ENCODE data around the gene GORASP1. TPM values are rescaled to one million over a fixed set of nuclear protein-coding genes. Genes with fewer than 3 reads are reported as not detected.

The GORASP1 gene
- polyA plus RNA-seq, 3 donors: 60.8 to 73.9 (median 66.3) TPM

GRCh38 chr3:39130693-39131265 is 23.4 kb upstream of the GORASP1 start:
- no peak for DNase-seq (ENCODE audit: extremely low read depth in 1 of 11, low read depth in 9 of 11, low spot score in 4 of 11)

- no peak for DNase-seq (ENCODE audit: extremely low read depth in 1 of 11, low read depth in 9 of 11, low spot score in 4 of 11)
Observed at GRCh38 chr3:39130026-39130425, 22.6 kb upstream of the GORASP1 start.

GRCh38 chr3:39128951-39129350 is 21.5 kb upstream of the GORASP1 start:
- DNase-seq (ENCODE audit: extremely low read depth in 1 of 11, low read depth in 9 of 11, low spot score in 4 of 11): no peak

- no peak for DNase-seq (ENCODE audit: extremely low read depth in 1 of 11, low read depth in 9 of 11, low spot score in 4 of 11)
Observed at GRCh38 chr3:39127908-39128304, 20.5 kb upstream of the GORASP1 start.

DNA sequence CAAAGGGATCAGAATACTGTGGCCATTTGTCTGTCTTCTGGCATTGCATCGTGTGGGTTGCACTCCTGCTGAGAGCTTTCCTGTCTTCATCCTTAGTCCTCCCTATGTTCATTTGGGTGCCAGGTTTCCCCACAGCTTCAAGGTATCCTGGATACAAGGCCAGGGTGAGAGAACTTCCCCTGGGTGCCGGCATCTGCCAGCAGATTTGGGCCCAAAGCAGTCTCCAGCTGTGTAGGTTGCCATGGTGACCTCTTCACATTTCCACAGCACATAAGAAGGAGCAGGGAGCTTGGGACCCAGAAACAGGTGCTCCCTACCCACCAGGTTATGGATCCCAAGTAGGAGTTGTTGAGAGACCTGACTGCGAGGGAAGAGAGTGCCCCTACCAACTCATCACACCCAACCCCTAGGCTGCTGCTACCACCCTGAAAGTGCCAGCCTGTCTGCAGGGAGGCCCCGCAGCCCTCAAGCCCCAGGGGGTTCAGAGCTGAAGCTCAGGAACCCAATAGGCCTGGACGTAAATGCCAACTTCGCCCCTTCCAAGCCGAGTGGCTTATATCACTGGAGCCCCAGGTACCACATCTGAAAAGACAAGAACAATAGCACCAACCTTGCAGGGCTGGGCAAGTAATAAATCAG is 20.0 kb upstream of the GORASP1 start:
- no peak for DNase-seq (ENCODE audit: extremely low read depth in 1 of 11, low read depth in 9 of 11, low spot score in 4 of 11)

- DNase-seq (ENCODE audit: extremely low read depth in 1 of 11, low read depth in 9 of 11, low spot score in 4 of 11): no peak
Observed at GRCh38 chr3:39126532-39127071, 19.2 kb upstream of the GORASP1 start.

DNA sequence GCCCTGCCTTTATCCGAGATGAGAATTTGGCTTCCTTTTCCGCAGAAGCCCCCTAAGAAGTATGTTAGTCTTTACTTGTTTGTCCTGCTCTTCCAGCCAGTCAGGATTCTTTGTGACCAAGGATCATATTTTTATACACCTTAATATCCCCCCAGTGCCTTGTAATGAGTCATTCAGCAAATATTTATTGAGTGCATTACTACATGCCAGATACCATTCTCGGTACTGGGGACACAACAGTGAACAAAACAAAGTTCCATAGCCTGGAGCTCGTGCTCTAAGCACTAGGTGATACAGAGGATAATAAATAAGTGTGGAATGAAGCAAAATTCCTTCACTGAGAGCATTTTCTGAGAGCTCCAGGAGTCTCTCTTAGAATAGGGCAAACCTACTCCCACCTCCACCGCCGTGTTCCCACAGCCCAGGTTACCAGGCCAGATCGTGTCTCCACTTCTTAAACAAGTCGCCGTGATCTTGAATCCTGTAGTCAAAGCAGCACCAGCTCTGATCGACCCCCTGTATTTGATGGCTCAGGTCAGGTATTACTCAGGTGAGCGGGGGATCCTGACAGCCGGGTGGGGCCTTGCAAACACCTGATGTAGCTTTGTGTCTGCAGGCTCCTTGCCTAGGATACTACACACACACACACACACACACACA is 18.5 kb upstream of the GORASP1 start:
- DNase-seq (ENCODE audit: extremely low read depth in 1 of 11, low read depth in 9 of 11, low spot score in 4 of 11): no peak

DNA sequence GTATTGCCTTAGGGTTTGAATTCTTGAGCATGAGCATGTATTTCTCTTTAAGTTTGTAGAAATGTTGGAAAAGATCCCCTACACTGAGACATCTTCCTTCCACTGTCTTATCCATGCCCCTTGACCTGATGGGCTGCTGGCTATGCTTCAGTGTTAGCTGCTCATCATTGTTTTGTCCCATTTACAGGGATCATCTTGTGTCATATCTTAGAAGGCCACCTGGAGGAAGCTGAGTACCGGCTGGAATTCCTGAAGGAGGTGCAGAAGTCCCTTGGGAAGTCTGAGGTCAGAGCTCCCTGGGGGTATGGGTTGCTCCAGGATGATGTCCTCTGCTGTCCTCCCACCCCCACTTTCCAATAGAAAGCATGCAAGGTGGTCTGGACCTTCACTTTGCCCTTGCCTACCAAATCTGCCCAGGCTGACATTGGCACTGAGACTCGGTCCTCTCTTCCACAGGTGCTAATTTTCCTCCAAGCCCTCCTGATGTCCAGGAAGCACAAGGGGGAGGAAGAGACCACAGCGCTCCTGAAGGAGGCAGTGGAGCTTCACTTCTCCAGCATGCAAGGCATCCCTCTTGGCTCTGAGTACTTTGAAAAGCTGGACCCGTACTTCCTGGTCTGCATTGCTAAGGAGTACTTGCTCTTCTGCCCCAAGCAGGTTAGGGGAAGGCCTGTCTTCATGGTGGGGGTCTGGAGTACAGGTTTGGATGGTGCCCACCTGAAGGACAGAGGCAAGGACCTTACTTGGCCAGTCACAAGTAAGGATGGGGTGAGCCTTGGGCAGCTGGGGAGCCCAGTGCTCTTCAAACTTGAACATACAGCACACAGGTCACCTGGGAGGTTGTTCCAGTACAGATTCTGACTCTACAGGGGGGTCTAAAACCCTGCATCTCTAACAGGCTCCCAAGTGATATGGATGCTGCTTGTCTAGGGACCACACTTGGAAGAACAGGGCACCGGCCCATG is 17.7 kb upstream of the GORASP1 start:
- DNase-seq (ENCODE audit: extremely low read depth in 1 of 11, low read depth in 9 of 11, low spot score in 4 of 11): no peak

DNA sequence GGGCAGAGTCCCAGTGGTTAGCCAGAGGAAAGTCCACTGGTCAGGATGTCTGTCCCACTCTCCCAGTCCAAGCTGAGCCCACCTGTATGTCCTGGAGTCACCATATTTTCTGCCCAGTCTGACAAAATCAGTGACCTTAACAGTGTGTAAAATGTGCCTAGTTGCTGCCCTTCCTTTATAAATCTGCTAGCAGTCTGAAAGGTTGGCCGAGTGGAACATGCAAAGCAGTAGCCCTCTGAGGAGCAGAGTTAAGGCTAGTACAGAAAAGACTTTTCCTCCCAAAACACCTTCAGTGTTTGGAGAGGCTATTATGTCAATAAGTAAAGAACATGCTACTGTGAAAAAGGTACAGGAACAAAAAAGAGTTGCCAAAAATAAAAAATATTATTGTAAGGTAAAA is 15.4 kb upstream of the GORASP1 start:
- DNase-seq (ENCODE audit: extremely low read depth in 1 of 11, low read depth in 9 of 11, low spot score in 4 of 11): no peak

DNA sequence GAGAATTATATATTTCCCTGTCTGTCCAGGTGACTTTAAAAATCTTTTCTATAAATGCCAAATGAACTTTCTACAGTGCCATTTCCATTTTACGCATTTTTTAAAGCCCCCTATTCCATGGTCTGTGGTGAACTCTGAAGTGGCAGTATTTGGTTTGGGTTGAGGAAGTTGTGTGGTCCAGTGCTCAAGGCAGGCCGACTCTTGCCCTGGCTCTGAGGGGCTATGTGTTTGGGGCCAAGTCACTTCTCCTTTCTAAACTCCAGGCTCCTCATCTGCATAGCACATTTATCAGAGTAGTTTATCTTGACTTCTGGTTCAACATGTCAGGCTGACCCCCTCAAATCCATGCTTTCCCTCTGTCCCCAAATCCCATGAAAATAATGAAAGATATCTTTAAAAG is 14.2 kb upstream of the GORASP1 start:
- DNase-seq (ENCODE audit: extremely low read depth in 1 of 11, low read depth in 9 of 11, low spot score in 4 of 11): no peak

DNA sequence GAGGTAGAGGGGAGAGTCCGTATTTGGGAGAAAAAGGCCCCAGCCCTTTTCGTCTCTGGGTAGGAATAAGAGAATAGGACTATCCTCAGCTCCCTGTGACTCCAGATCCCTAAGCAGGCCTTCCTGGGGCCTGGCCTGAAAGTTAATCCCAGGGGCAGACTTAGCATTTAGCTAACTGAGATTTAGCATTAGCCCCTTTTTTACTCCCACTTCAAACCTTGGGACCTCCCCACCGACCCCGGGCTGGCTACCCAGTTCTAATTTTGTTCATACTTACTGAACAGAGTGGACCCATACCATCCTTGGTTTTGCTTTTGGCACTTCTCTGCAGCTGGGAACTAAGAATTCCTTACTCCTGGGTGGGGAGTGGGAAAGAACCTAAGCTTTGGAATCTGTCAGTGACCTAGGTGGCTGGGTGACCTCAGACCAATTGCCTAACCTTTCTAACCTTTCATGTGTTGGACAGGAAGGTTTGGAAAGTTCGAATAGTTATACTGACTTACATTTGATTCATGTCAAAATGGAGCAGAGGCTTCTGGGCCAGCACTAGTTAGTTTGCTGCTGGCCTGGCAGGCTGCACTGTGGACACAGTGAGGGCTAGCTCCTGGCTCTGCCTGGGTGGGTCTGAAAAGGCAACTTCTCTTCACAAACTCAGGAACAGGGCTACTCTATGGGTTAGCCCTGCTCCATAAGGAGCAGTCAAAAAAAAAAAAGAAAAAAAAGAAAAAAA is 11.7 kb upstream of the GORASP1 start:
- no peak for DNase-seq (ENCODE audit: extremely low read depth in 1 of 11, low read depth in 9 of 11, low spot score in 4 of 11)

DNA sequence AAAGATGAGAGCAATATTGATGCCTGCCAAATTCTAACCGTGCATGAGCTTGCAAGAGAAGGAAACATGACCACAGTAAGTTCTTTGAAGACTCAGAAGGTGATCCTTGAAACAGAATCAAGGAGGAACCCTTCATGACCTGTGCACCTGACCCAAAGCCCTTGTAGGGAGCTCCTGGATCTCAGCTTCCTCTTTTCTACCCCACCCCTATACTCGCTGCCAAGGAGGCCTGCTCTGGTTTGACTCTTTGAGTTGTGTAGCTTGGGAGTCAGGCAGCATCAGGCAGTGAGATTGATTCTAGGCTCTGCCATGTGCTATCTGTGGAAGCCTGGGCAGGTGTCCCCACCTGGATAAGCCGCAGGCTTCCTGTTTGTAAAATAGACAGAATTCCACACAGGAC is 10.7 kb upstream of the GORASP1 start:
- DNase-seq (ENCODE audit: extremely low read depth in 1 of 11, low read depth in 9 of 11, low spot score in 4 of 11): no peak

DNA sequence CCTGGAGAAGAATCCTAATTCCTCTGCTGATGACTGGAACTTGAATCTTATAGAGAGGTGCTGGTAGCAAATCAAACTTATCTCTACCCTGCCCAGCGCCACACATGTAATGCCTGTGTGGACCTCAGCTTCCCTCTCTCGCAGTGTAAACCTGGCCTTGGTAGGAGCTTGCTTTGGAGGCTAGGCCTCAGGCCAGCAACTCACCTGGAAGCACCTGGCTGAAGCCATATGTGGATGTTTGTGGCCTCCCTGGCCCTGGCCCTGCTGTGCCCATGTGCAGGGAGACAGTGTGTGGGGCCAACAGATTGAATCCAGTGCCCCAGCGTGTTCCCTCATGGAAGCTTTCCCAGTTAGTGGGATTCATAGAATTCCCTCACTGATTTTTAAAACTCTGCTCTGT is 8.4 kb upstream of the GORASP1 start:
- no peak for DNase-seq (ENCODE audit: extremely low read depth in 1 of 11, low read depth in 9 of 11, low spot score in 4 of 11)

- no peak for DNase-seq (ENCODE audit: extremely low read depth in 1 of 11, low read depth in 9 of 11, low spot score in 4 of 11)
Observed at GRCh38 chr3:39114456-39114855, 7.0 kb upstream of the GORASP1 start.

GRCh38 chr3:39113291-39113690 is 5.9 kb upstream of the GORASP1 start:
- DNase-seq (ENCODE audit: extremely low read depth in 1 of 11, low read depth in 9 of 11, low spot score in 4 of 11): no peak

- no peak for DNase-seq (ENCODE audit: extremely low read depth in 1 of 11, low read depth in 9 of 11, low spot score in 4 of 11)
Observed at GRCh38 chr3:39112535-39112934, 5.1 kb upstream of the GORASP1 start.

DNA sequence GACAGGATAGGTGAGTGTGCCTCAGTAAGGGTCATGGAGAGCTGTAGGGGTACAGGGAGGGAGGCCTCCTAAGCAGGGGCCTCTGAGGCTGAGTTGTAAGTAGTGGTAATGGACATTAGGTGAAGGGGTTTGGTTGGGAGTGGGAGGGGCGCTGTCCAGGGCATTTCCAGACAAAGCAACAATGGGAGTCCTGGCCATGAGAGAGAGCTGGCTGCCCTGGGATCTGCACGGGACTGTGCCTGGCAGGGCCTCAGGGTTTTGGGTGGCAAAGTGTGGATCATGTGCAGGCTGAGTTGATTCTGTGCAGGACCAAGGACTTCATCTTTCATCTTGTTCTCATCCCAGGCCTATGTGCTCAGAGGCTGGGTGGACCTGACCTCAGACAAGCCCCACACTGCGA is 4.7 kb upstream of the GORASP1 start:
- no peak for DNase-seq (ENCODE audit: extremely low read depth in 1 of 11, low read depth in 9 of 11, low spot score in 4 of 11)

GRCh38 chr3:39110041-39110639 is 2.7 kb upstream of the GORASP1 start:
- no peak for DNase-seq (ENCODE audit: extremely low read depth in 1 of 11, low read depth in 9 of 11, low spot score in 4 of 11)
